DND-41 (cell line): ENCODE measurements around the gene TAS2R39.

Source experiments
- ATAC-seq: fragments of 200-7000 bp; cut with Tn5 transposase; 3 replicates; pipeline ENCODE4 v1.9.1; 2021; ENCODE audit warnings: low read depth; ENCODE audit not compliant: insufficient read depth
- DNase-seq: peaks from one replicate; pipeline ENCODE4 v3.0.0-alpha.2; 2020
- H2AFZ ChIP-seq: 2 replicates; pipeline ENCODE4 v1.6.0; 2012; ENCODE audit warnings: low read depth, low read length
- H3K27ac ChIP-seq: 2 replicates; pipeline ENCODE4 v1.5.1; 2012; ENCODE audit warnings: low read length, inconsistent platforms
- H3K27me3 ChIP-seq: fragments of 200-600 bp; sonication (generic); 2 replicates; pipeline ENCODE4 v1.6.0; 2012; ENCODE audit warnings: low read length, mild to moderate bottlenecking, inconsistent platforms; ENCODE audit not compliant: insufficient read depth, poor library complexity
- H3K36me3 ChIP-seq: 2 replicates; pipeline ENCODE4 v1.5.1; 2012; ENCODE audit warnings: low read length, inconsistent platforms; ENCODE audit not compliant: insufficient read depth
- H3K4me1 ChIP-seq: 2 replicates; pipeline ENCODE4 v1.5.1; 2012; ENCODE audit warnings: mild to moderate bottlenecking, low read length; ENCODE audit not compliant: insufficient read depth
- H3K4me2 ChIP-seq: 2 replicates; pipeline ENCODE4 v1.6.0; 2012; ENCODE audit warnings: mild to moderate bottlenecking, moderate library complexity, low read length, inconsistent platforms; ENCODE audit not compliant: insufficient read depth
- H3K4me3 ChIP-seq, 2 experiments: fragments of 200-600 bp in 1 of 2; shearing (Covaris generic) in 1 of 2; 2 replicates each; pipeline ENCODE4 v1.5.1; 2012 to 2016; ENCODE audit warnings: inconsistent platforms in 2 of 2, low read length in 2 of 2, mild to moderate bottlenecking in 2 of 2, low read depth in 1 of 2, moderate library complexity in 1 of 2
- H3K79me2 ChIP-seq: 2 replicates; pipeline ENCODE4 v1.6.0; 2012; ENCODE audit warnings: low read length, inconsistent platforms; ENCODE audit not compliant: insufficient read depth
- H3K9ac ChIP-seq: 2 replicates; pipeline ENCODE4 v1.6.0; 2012; ENCODE audit warnings: low read depth, mild to moderate bottlenecking, inconsistent platforms, low read length, moderate library complexity
- H3K9me3 ChIP-seq: 2 replicates; pipeline ENCODE4 v1.5.1; 2012; ENCODE audit warnings: low read length, moderate library complexity, mild to moderate bottlenecking, inconsistent platforms; ENCODE audit not compliant: insufficient read depth, severe bottlenecking
- H4K20me1 ChIP-seq: 2 replicates; pipeline ENCODE4 v1.6.0; 2012; ENCODE audit warnings: low read length; ENCODE audit not compliant: insufficient read depth
- EZH2 ChIP-seq: IDR thresholded peaks from 3 replicates; pipeline ENCODE4 v1.6.1; 2012; ENCODE audit warnings: borderline replicate concordance, low read depth, mild to moderate bottlenecking, moderate library complexity, low read length, inconsistent platforms; ENCODE audit not compliant: severe bottlenecking
- TF ChIP-seq, protein P1 (sequence below): IDR thresholded peaks from 2 replicates; pipeline ENCODE4 v1.5.1; 2012; ENCODE audit warnings: borderline replicate concordance, low read length, moderate library complexity, mild to moderate bottlenecking; ENCODE audit not compliant: poor library complexity, severe bottlenecking; ENCODE audit errors: extremely low read depth

TAS2R39 gene

DNA sequence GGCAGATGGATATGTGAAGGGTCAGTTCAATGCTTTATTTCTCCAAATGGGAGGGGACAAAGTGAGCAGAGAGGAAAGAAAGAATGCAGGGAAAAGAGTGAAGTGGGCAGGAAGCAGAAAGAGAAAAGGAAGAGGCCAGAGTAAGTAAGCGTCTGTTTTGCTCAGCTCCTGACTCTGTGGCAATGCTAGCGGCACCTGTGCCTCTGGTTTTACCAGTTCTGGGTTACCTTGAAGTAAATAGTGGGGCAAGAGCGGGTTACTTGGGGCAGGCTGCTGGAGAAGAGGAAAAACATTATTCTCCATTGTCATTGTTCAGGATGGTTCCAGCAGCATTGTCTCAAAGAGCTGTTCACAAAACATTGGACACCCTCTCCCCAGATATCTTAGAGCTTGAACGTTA, 40.6 kb downstream of the TAS2R39 start:
- Histone ChIP-seq H3K9me3 (no peaks in the 10 kb centered on the region), H3K9ac (no peak overlapping the region), H3K27me3 (no peaks in the 10 kb centered on the region), H3K4me1 (no peaks in the 10 kb centered on the region), H3K27ac (no peak overlapping the region), H3K36me3 (no peaks in the 10 kb centered on the region), H3K4me3 (no peak overlapping the region), H2AFZ (no peak overlapping the region), H3K4me2 (no peak overlapping the region), H4K20me1 (no peaks in the 10 kb centered on the region), H3K79me2 (no peaks in the 10 kb centered on the region)
- TF ChIP-seq, protein P1, sequence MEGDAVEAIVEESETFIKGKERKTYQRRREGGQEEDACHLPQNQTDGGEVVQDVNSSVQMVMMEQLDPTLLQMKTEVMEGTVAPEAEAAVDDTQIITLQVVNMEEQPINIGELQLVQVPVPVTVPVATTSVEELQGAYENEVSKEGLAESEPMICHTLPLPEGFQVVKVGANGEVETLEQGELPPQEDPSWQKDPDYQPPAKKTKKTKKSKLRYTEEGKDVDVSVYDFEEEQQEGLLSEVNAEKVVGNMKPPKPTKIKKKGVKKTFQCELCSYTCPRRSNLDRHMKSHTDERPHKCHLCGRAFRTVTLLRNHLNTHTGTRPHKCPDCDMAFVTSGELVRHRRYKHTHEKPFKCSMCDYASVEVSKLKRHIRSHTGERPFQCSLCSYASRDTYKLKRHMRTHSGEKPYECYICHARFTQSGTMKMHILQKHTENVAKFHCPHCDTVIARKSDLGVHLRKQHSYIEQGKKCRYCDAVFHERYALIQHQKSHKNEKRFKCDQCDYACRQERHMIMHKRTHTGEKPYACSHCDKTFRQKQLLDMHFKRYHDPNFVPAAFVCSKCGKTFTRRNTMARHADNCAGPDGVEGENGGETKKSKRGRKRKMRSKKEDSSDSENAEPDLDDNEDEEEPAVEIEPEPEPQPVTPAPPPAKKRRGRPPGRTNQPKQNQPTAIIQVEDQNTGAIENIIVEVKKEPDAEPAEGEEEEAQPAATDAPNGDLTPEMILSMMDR: no peak
- TF ChIP-seq EZH2: no peak
- ATAC-seq (no peak), DNase-seq (no peak)

DNA sequence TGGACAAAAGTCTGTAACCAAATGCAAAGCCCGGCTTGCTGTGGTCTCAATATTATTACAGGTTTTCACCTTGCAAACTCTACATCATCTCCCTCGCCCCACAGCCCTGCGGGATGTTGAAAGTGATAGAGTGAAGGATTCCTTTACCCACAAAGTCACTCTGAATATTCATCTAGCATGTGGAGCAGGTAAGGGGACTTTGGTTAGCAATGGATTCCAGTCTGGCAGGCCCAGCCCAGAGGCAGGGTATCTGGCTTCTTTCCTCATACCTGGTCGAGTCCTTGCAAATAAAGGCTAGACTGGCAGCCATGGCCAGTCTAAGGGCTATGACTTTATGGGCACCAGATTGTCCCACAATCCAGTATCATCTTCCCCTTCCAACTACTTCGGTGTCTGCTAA, 41.8 kb downstream of the TAS2R39 start:
- H2AFZ ChIP-seq: no peak overlapping the region
- ATAC-seq (no peak), DNase-seq (no peak)

DNA sequence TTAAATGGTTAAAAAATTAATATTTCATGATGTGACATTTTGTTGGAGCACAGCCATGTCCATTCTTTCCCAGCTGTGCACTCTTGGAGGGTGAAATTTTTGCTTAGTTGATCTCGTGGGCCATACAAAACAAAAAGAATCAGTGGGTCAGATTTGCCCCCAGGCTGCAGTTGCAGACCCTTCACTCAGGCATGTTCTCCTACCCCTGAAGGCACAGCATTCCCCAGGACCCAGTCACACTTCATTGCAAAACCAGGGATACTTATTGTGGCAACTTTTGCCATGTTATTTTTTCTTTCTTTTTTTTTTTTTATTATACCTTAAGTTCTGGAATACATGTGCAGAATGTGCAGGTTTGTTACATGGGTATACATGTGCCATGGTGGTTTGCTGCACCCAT, 44.6 kb downstream of the TAS2R39 start:
- H3K27ac ChIP-seq: no peak overlapping the region
- TF ChIP-seq, protein P1: no peak
- no peak for TF ChIP-seq EZH2
- no peak overlapping the region for H3K4me2 ChIP-seq
- no peak overlapping the region for H2AFZ ChIP-seq
- H3K4me1 ChIP-seq: no peaks in the 10 kb centered on the region
- DNase-seq (no peak), ATAC-seq (no peak)
- H3K79me2 ChIP-seq: no peaks in the 10 kb centered on the region
- no peaks in the 10 kb centered on the region for H3K36me3 ChIP-seq
- H3K27me3 ChIP-seq: no peaks in the 10 kb centered on the region
- H3K4me3 ChIP-seq: no peak overlapping the region
- no peaks in the 10 kb centered on the region for H4K20me1 ChIP-seq
- no peaks in the 10 kb centered on the region for H3K9me3 ChIP-seq
- H3K9ac ChIP-seq: no peak overlapping the region

More for the DNA sequence above, 41.8 kb downstream of the TAS2R39 start:
- no peaks in the 10 kb centered on the region for H3K36me3 ChIP-seq
- H3K9me3 ChIP-seq: no peaks in the 10 kb centered on the region
- no peak overlapping the region for H3K4me2 ChIP-seq
- no peaks in the 10 kb centered on the region for H3K4me1 ChIP-seq
- TF ChIP-seq EZH2: no peak
- TF ChIP-seq, protein P1: no peak
- H3K27me3 ChIP-seq: no peaks in the 10 kb centered on the region
- no peak overlapping the region for H3K27ac ChIP-seq
- no peak overlapping the region for H3K4me3 ChIP-seq
- no peaks in the 10 kb centered on the region for H4K20me1 ChIP-seq
- no peaks in the 10 kb centered on the region for H3K79me2 ChIP-seq
- no peak overlapping the region for H3K9ac ChIP-seq
